HG03175 (cell line): Measurements from ENCODE around the gene SH2D7.
"Not testable (repeated sequence)": the region's sequence is repeated elsewhere in the genome, so short reads cannot be mapped to it uniquely, and the experiment has no call there.

ENCODE experiments used
- ATAC-seq: cut with Tn5 transposase; IDR thresholded peaks from one replicate; pipeline ENCODE4 v1.9.1; 2021; ENCODE audit warnings: mild to moderate bottlenecking, moderate library complexity; ENCODE audit not compliant: unreplicated experiment

The SH2D7 gene

DNA sequence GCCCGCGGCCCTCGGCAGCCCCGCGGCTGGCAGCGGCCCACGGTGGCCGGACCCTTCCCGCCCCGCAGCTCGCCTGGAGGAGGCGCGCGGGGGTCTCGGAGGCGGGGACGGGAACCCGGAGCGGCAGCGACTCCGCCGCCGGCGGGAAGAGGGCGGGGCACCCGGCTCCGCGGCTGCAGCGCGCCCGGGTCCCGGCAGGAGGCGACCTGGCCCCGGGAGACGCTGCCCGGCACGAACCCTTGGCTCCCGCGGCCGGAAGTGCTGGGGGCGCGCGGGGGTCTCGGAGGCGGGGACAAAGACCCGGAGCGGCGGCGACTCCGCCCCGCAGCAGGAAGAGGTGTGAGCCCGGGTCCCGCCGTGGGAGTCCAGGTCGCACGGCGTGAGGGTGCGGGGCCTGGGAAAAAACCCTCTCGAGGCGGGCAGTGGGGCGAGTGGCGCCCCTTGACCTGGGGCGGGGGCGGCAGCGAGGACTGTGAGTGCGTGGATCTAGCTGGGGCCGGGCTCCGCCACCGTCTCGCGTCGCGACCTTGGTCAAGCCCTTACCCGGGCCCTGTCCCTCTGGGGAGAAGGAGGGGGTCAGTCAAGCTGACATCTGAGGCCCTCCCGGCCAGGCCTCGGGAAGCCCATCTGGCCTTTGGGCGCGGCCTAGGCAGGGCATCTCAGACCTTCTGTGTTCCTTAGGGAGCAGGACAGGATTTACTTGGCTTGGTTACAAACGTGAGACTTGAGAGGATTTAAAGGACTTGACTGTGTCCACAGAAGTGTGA lies 39.1 kb downstream of the SH2D7 start, which contains the start of gene CIB2:
Gene CIB2, minus strand, starts transcription at position 151 of the 767 bp plus-strand sequence. CDS start 230 bp downstream, outside the sequence.
- ATAC-seq, result peak; percentile 81

DNA sequence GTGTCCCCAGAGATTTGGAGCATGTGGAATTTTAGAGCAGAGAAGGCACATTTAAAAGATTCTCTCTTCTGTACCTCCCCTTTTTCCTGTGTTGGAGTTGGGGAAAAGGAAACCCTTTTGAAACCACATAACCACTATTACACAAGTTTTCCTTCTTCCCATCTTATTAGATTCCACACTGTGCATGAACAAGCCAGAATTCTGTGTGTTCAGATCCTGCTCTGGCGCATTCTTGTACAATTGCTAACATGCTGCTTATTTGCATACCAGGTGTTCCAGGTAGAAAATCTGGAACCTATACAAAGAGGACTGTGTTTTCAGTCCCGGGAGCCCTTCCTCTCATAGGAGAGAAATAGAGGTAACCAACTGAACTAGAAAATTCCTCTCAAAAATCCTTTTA lies 41.4 kb downstream of the SH2D7 start:
- no peak for ATAC-seq

DNA sequence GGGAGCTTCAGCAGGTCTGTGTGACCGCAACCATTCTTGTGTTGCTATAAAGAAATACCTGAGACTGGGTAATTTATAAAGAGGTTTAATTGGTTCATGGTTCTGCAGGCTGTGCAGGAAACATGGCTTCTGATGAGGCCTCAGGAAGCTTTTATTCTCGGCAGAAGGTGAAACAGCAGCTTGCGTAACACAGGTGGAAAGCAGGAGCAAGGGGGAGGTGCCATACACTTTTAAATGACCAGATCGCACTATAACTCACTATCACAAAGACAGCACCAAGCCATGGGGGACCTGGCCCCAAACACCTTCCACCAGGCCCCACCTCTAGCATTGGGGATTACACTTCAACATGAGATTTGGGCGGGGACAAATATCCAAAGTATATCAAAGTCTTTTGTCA lies 47.2 kb downstream of the SH2D7 start:
- ATAC-seq, result no peak

DNA sequence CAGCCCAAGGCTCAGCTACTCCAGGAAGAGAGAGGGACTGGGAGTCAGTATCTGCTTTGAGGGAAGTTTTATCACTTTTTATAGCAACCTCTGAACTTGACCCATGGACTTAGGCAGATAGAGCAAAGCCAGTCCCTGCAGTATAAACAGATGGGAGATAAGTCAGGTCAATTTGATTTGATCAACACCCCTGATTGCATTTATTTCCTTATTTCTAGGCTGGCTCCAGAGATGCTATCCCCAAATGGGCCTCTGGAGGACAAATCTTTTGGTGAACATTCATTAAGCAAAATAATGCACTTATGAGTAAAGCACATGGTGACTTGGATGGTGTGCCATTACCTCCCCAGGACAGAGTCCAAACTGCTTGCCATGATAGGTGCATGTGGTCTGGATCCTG lies 47.9 kb downstream of the SH2D7 start:
- ATAC-seq, result no peak

DNA sequence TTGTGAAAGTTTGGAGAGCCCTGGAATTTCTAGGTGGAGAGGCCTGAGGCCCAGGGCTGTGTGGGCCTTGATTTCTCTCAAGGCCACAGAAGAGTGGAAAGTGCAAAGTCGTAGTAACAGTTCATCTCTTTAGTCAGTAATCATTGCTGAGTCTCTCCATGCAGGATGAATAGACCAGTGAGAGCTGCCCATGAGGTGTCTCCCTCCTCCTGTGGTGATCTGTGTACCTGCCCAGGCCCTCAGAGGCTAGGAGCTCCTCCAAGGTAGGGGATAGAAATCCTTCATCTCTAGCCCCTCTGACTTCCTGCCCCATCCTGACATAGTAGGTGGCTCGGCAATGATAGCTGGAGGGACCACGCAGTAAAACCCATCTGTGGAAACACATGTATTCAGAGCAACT lies 50.0 kb downstream of the SH2D7 start:
- no peak for ATAC-seq

DNA sequence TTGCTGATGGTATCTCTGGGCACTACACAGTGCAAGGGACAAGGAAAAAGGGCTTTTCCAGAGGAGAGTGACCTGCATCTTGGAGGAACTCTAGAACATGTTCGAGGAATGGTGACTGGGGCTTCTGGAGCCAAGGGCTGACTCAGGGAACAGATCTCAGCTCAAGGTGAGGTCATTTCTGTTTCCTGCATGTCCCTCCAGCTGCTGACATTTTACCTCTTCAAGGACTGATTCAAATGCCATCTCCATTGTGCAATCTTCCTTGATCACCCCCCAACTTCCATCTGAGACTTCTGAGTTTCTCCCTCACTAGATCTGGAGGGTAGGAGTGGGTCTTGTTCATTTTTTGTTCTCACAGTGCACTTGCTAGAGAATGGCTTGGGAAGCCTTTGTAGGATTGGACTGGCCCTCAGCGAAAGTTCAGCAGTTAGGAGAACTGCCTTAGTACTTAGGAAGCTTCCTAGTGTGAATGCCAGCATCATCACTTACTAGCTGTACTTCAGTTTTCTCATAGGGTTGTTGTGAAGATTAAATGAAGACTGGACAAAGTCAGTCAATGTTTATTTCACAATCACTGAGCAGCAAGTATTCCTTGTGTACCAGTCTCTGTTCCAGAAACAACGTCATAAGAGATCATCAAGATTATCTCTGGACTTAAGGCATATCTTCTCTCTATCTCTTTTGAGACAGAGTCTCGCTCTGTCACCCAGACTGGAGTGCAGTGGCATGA lies 54.2 kb downstream of the SH2D7 start:
- no peak for ATAC-seq

DNA sequence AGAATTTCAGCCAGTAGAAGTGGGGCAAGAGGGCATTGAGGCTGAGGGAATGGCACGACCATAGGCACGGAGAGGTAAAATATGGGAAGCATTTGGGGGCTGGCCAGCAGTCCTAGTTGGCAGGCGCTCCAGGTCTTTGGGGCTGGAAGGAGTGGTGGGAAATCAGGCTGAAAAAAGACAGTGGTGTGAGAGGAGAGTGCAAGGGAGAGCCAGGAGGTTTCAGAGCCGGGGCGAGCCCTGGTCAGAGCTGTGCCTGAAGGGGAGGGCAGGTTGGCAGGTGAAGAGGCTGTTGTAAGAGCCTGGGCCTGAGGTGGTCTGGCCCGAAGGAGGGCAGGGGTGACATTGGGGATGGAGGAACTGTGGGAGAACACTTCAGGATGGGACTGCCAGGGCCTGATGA lies 55.2 kb downstream of the SH2D7 start:
- ATAC-seq, result no peak

DNA sequence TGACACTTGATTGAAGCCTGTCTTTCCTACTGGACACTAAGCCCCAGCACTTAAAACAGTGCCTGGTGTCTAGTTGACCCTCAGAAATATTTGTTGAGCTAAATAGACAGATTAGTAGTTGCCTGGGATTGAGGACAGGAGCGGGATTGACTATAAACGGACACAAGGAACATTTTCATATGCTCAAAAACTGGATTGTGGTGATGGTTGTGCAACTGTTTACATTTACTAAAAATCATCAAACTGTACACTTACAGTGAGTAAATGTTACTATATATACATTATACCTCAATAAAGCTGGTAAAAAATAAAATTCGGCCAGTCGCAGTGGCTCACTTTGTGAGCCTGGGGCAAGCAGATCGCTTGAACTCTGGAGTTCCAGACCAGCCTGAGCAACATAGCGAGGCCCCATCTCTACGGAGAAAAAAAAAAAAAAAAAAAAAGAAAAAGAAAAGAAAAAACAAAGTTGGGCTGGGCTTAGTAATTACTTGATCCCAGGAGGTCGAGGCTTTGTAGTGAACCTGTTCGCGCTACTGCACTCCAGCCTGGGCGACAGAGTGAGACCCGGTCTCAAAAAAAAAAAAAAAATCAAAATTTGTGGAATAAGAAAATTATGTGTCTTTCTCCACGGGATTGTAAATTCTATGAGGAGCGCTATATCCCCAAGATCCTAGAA lies 56.2 kb downstream of the SH2D7 start:
- ATAC-seq, result no peak

DNA sequence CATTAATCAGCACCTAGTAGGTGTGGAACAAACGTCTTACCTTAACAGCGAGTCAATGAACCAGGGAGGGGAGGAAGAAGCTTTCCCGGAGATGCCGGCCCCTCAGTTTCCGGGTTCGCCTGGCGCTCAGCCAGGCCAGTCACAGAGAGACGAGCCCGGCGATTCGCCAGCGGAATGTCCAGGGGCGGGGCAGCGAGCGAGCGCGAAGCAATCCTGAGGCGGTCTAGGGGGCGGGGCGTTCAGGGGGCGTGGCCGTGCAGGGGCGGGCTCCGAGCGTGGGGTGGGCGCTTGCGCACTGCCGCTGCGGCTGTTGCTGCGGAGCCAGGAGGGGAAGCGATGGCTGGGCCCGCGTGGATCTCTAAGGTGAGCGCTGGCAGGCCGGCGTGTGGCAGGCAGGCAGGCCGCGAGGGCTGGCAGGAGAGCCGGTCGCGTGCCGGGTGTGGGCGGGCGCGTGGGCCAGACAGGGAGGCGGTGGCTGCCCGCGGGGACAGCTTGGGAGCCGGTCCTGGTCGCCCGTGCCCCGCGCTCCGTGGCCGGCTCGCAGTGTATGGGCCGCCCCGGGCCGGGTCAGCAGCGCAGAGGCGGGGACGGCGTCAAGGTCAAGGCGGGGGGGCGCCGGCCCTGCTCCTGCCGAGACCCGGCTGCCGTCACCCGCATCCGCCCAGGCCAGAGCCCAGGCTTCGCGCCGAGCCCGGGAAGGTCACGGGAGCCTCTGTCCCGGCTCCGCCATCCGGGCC lies 56.9 kb downstream of the SH2D7 start, which contains the start of gene IDH3A:
Gene IDH3A, plus strand, starts transcription at position 295 of the 737 bp plus-strand sequence. Its CDS starts 42 bp downstream, at position 337.
- ATAC-seq, result peak; percentile 82

DNA sequence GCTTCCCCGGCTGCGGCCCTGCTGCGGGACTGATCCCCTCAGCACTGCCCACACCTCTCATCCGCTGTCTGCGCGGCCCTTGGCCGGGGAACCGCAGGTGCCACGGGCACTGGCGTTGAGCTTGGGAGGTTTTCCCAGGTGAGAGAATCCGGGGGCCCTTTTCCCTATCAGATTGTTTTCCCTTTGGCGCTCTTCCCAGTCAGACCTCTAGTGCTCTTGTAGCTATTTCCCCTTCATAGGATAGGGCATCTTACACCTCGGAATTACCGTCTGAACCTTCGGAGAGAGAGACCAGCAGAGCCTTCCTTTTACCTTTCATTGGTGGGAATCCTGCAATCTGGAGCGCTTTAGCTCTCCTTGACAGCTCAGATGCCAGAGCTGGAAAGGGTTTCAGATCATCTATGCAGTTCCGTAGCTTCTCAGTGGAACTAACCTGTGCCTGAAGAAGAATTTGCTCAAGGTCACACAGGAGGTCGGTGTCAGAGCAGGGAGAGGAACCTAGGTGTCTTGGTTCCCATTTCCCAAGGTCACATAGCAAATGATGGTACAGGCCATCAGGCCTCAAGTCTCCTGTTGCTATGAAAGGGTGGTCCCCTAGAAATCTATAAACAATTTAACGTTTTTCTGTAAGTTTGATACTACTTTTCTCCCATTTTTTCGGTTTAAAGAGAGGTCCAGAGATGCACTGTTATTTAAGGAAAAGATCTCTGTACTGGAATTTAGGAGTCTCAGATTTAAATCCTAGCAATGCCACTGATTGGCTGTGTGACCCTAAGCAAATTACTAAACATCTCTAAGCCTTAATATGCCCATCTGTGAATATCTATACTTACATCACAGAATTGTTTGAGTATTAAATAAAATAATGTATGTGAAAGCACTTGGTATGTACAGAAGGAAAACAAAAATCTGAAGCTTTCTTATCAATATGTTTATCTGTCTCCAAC lies 57.7 kb downstream of the SH2D7 start:
- ATAC-seq, result peak; percentile 32

DNA sequence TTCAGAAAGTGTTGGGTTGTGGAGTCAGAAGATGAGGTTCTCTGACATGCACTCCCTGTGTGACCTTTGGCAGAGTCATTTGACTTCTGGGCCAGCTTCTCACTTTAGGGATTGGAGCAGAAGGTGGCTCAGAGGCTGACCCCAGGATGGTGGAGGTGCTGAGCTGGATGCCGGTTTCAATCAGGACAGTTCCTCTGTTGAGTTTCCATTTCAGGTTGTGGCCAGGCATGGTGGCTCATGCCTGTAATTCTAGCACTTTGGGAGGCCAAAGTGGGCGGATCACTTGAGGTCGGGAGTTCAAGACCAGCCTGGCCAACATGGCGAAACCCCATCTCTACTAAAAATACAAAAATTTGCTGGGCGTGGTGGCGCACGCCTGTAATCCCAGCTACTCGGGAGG lies 58.7 kb downstream of the SH2D7 start:
- not testable (repeated sequence) for ATAC-seq
